T1000 (cell line): ENCODE data around the gene NEDD4L.
"Not testable (repeated sequence)": the region's sequence is repeated elsewhere in the genome, so short reads cannot be mapped to it uniquely, and the experiment has no call there.

ENCODE experiments used
- DNase-seq: peaks from one replicate; lab custom pipeline; 2025; ENCODE audit warnings: mixed read lengths; lab: John Stamatoyannopoulos, UW

Gene NEDD4L

DNA sequence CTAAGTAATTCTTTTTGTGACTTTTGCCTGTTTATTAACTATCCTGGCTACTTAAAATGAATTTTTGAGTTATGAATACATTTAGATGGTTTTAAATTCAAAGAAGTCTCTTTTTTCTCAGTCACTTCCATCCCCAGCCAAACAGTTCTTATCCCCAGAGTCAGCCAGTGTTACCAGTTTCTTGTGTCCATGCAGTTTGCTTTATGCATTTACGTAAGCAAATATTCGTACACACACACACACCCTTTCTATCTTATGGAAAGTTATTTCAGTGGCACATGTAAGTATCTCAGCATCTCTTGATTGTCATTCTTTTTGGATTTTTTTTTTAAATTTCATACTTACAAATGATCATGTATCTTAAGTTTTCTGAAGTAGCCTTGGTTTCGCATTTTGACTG is 113.2 kb downstream of the NEDD4L start:
- DNase-seq = no peak

DNA sequence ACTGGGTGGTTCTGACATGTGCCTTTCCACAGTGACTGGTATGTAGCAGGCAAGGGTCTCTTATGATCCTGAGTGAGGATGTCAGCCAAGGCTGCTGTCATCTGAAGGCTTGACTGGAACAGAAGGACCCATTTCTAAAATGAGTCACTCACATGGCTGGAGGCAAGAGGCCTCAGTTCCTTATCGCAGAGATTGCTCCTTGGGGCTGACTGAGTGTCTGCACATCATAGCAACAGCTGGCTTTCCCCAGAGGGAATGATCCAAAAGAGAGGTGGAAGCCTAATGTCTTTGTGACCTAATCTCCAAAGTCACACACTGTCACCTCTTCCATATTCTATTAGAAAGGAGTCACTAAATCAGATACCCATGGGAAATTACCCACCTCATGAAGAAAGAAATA is 114.0 kb downstream of the NEDD4L start:
- no peak for DNase-seq

DNA sequence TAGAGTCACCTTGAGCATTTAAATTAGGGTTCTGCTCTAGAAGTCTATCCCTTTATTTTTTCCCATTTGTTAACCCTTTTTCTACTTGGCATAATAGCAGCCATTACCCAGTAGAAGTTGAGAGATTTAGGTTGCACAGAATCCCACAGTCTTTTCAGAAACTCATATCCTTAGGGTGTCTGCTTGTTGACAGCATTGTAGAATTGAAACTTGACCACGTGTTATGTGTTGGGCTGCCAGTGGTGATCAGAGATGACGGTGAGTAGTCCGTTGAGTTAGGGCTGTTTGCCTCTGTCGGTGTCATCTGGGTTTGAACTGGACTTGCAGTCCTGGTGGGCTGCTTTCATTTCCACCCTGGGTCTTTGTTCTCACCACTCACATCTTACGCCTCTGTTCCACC is 114.4 kb downstream of the NEDD4L start:
- no peak for DNase-seq

DNA sequence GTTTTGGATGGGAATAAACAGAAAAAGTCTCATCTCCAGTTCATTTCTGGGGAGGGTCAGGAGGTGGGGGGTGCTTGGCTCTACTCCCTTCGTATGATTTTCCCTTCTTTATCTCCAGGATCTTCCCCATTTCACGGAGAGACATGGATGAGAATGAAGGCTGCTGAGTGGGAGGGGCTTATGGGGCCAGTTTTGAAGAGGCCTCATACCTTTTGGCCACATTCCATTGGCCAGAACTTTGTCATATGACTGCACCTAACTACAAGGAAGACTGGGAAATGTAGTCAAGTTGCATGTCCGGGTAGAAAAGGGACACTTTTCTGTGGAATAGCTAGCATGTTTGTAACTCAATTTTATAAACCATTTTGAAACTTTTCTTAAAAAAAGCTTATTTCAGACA is 117.6 kb downstream of the NEDD4L start:
- DNase-seq = no peak

DNA sequence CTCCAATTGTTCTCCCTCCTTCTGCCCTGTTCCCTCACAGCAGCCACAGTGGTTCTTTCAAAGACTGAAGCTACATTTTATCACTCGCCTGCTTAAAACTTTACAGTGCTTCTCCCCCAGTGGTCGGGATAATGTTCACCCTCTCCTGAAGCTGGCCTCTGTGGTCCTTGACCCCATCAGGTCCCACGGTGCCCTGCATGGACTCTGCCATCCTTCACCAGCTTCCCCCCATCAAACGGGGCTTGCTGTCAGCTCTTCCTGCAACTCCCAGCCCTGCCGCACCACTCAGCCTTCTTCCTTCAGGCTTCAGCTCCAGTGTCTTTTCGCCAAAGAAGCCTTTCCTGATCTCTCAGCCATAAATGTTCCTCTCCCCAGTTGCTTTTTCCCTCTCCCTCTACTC is 118.1 kb downstream of the NEDD4L start:
- no peak for DNase-seq

DNA sequence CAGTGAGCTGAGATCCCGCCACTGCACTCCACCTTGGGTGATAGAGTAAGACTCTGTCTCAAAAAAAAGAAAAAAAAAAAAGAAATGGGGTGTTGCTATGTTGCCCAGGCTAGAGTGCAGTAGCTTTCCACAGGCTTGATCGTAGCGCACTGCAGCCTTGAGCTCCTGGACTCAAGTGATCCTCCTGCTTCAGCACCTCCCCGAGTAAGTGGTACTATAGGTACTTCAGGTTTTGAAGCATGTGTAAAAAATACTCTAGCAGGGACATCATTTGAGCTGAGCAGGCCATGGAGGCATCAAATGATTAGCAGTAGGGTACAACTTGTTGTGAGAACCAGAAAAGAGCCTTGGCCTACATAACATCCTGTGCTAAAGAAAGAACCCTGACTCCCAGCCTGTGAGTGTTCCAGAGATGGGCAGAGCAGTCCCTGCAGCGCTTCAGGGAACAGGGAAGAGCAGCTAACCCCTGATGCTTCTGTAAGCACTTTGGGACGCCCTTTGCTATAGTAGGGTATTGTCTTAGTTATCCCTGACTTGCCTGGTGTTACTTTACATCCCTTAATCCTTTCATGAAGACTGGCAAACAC is 119.1 kb downstream of the NEDD4L start:
- no peak for DNase-seq

DNA sequence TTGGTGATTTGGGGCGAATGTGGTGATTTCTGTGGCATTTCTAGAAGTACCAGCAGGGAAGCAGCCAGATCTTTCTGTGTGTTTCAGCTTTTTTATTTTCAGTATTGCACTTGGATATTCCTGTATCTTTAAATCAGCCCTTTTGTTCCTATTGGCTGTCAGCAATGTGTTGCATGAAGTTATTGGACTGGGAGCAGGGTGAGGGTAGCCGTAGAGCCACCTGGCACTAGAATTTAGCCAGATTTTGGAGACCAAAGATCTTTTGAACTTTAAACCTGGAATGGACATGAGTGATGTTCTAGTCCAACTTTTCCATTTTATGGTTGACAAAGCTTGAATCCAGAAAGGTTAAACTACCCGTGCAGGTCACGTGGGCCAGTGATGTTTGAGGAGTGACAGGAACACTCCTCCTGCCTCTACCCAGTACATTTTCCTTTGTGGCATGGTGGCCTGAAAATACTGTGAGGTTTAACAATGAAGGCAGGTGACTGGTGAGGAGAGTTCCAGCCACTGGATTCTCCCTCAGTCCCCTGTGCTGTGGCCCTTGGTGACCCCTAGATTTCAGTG is 122.3 kb downstream of the NEDD4L start:
- DNase-seq = no peak

DNA sequence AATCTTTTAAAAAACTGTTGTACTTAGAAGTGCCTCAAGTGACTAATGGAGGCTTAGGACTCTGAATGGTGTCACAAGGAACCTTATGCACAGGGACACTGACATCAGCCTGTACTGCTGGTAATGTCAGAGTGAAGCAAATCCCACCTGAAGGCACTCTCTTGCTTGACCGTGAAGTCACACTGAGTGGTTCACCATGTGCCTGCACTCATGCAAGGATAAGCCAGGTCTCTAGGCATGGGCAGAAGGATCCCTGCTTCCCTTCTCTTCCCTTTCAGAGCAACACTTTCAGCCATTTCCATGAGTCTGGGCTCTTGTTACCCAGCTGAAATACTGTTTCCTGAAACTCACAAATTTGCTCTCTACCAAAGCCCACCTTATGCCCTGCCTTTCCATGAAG is 123.0 kb downstream of the NEDD4L start:
- DNase-seq = no peak

DNA sequence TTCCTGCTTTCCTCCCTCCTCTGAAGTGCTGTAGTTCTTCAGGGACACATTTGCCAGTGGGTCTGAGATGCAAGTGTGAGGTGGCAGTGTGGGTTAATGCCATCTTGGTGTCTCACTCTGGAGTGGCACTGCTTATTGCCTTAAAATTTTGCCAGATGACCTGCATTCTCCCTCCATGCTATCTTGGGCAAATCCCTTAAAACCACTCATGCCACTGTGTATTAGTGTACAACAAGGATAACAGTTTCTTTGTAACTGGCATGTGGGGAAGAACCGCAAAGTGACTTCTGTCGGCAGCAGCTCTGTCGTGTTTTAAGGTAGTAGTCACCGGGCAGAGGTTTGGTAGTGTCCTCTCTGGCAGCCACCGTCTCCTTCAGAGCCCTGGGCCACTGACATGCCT is 124.2 kb downstream of the NEDD4L start:
- no peak for DNase-seq

DNA sequence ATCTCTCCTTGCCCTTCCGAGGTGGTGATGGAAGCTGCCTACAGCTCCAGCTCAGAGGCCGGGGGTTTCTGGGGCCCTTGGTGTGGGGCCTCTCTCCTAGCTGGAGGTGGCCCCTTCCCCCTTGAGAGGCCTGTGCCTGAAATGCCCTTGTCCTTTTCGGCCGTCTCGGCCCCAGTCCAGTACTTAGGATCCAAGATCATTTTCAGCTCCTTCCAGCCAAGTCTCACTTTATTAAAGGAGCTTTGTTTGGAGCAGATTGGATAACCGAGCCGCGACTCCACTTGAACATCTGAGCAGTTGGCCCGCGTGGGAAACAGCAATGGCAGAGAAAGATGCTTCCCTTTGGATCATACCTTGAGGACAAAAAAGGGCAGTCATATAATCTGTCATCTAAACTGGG is 125.0 kb downstream of the NEDD4L start:
- DNase-seq = no peak

DNA sequence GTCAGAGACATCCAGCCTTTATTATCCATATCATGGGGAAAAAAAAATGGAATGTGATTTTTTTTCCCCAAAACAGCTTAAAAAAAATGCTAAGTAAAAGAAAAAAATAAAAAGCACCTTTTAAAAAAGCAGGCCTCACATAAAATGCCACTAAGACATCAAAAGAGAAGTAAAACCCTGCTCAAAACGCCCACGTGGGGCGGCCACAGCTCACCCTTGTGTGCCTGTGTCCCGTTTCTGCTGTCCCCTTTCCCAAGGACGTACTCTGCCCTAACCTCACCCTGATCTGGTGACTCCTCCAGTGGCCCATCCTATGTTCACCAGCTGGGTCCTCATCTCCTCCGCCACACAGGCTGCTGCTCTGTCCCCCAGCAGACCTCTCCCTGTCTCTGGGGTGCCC is 125.4 kb downstream of the NEDD4L start:
- no peak for DNase-seq

DNA sequence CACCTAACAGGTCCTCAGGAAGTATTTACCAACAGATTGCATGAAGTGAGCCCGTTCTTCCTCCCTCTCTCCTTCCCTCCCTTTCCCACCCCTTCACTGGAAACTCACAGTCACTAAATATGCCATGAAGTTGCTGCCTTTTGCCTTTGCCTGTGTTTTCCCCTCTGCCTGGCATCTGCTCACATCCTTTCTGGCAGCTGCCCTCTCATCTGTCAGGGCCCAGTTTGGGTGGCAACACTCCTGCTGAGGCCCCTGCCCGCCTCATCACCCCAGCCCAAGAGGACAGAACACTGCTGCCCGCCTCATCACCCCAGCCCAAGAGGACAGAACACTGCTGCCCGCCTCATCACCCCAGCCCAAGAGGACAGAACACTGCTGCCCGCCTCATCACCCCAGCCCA is 126.0 kb downstream of the NEDD4L start:
- not testable (repeated sequence) for DNase-seq

DNA sequence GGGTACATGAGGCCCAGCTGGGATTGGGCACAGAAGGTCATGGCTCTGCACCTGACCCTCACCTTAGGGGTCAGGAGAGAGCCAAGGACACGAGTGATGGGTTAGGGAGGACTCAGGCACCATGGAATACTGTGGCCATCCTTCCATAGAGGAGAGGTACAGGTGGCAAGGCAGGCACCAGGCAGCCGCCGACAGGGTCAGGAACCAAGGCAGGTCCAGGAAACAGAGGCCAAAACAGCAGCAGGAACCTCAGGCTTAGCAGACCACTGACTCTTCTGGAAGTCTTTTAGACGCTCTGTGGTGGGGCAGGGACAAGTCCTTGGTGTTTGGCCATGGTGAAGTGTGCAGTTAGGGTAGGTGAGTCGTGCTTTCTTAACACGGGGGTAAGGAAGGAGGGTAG is 128.0 kb downstream of the NEDD4L start:
- DNase-seq = no peak

DNA sequence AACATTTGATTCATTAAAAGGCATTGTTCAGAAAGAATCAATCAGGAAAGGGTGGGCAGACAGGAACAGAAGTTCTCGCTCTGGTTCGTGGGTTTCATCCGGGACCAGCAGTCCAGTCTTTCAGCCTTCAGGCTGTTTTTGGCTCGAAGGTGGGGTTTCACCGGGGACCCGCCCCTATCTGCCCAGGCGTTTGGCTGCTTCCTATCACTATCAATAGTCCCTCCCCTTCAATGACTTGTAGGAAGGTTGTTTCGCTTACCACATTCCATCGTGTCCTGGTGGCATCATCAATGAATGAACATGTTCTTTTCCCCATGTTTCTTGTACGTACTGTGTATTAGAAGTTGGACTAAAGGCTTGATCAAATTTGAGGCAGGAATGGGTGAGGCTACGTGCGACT is 130.3 kb downstream of the NEDD4L start:
- DNase-seq = no peak

DNA sequence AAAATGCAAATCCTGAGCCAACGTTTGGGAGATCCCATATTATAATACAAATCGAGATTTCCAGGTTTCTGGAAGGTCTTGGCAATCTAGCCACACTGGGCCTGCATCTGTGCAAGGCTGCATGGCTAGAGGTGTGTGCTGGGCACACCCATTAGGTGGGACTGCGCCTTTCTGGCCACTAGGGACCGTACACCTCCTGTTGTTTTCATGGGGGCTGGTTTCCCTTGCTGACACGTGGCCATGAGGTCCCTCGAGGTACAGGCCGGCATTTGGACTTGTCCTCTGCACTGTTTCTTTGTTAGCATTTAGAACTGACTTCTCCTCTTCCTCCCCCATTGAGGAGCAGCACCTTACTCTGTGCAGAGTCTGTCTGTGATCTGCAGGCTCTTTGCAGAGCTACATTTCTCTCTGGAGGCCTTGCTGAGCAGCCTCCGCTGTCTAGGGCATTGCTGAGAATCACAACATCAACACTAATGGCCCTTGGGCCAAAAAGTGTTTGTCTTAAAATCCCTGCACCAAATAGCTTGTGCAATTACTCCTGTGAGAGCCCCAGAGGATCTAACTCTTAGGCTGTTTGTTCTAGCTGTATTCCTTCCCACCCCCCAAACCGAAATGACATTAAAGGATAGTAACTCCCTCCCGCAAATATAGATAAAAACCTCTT is 131.2 kb downstream of the NEDD4L start:
- no peak for DNase-seq

DNA sequence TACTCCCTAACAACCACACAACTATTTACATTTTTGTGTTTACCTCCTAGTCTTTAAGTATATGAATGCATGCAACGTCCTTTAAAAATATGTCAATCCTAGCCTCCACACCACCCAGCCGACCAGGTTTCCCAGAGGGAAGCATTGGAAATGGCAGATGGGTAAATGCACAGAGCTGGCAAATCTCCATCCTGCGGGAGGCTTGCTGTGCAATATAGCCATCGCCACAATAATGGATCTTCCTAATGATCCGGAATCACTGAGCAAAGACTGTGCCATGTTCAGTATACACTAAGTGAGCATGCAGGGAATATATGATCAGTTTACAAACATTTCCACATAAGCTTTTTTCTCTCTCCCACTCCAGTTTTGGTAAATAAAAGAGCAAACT is 131.8 kb downstream of the NEDD4L start:
- DNase-seq = no peak

DNA sequence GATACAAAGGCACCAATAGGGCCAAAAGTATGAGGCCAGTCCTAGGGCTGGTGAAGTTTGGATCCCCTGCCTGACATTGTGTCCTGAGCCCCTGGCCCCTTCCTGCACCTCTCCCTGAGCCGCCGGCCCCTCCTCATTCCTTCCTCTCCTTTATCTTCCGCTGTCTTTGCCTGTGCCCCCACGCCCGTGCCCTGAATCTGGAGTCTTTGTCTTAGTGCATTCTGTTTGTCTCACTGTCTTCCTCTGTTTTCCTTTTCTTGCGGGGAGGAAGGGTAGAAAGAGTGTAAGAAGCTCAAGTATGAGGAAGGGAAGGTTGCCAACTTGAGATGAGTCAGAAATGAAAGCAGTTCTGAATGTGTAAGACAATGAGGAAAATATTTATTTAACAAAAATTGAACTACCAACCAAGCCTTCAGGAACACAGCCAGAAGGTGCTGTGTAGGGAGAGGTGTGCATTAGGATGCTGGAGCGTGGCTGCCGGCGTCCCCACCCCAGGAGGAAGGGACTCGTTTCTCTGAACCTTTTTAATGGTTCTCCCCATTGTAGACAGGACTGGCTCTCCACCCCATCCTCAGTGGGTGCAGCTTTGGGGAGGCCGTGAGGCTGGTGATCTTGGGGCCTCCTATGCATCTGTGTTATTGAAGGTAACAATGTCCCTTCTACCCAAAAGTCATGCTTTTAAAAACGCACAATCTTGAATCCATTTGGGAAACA is 133.1 kb downstream of the NEDD4L start:
- no peak for DNase-seq

DNA sequence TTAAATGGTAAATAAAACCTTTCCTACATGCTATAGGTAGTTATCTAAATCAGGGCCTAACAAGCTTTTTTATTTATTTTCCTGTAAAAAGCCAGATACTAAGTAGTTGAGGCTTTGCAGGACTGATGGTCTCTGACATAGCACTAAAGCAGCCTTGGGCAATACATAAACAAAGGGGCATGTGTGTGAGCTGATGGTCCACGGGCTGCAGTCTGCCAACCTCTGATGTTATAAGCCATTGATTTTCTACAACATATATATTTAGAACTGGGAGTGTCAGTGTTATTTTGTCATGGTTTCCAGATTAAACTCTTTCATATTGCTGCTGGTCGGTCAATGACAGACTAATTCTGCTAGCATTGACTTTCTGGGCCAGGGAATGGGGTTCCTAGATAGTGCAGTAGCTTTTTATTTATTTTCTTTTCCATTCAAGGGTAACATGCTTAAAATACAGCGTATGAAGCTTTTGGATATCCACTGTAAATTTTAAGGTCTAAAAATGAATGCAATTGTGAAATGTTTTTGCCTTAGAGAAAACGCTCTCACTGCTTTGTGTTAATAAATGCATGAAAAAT is 134.0 kb downstream of the NEDD4L start:
- no peak for DNase-seq

DNA sequence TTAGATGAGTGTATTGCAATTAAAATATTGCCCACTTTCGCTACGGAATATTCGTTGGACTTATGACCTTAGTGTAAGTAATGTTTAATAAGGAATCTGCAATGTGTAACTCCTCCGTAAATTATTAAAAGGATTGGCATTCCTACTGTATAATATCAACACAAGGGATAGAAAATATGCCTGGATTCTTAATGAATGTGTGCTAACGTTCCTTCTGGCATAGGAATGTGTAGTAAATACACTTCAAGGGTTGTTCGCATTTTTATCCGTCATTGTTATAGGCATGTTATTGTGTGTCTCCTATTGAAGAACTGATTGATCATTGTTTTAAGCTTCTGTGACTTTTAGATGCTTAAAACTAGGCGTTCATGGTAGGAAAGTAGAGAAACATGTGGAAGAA is 134.5 kb downstream of the NEDD4L start:
- DNase-seq = no peak

DNA sequence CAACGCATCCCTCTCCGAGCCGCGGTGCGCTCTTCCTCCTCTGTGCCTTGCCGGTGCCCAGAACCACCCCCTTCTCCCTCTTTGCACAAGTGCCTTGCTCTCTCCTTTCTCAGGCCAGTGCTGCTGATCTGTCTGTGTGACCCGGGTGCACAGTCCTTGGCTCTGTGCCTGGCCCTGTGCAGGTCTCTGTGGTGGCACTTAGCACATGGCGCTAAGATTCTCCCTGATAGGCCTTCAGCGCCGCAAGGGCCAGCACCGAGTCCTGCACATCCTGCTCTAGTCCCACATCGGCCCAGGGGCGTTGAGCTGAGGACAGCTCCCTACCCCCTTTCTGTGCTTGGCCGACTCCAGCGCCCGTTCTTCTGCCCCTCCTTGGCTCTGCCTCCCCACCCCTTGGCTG is 136.1 kb downstream of the NEDD4L start:
- no peak for DNase-seq

DNA sequence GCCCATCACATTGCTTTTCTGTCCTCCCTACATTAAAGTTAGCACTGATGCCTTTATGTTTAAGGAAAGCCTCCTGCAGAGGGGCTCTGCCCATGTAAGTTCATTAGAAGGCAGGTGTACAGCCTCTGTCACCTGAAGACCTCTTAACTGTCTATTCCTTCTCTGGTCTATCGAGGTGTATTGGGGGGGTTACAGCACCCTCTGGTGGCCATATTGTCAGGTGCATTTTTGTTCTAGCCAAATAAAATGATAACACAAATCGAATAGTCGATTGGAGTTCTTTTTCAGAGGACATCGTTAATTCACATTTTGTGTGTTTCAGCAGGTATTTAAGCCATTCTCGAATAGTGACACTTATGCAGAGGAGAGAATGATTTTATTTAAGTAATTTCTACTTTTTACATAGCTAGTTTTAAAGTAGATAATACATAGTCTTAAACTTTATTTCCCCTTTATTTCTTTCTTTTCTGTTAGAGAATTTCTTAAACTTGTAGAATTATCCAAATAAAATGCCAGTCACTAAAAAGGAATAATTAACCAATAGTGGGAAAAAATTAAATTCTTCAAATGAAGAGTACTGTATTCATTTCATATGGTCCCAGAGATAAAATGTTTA is 136.8 kb downstream of the NEDD4L start:
- DNase-seq = peak; percentile 9

DNA sequence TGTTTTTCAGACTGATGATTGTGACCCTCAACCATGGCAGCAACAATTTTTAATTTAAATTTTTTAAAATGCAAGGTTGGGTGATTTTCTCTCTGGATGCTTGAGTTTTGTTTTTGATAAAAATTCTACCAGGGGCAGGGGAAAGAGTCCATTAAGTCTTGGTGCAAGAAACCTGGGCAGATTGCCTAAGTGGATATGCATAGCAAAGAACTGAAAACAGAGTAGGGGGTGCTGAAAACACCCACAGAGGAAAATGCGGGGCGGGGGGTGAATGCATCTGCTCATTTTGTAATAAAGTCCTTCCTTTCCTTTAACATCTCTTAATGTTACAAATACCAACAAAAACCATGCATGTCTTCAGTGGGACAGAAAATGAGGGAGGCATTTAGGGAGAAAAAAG is 138.0 kb downstream of the NEDD4L start:
- no peak for DNase-seq

DNA sequence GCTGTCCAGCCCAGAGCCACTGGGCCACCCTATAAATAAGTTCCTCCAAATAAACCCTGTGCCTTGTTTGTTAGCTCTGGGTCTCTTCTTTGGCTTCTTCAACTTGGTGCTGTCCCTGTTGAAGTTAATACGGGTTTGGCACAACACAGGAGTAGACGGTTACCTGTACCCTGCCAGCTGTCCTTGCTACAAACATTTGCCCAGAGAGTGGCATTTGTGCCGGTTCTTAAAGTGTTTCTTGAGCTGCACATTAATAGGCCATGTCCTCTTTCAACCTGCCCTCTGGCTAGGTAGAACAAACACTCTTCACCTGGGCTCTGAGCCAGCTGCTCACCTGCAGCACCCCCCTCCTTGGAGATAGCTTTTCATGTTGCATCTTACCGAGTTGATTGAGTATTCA is 139.2 kb downstream of the NEDD4L start:
- DNase-seq = no peak
